ENCODE results near the gene AOC2.

The AOC2 gene

GRCh38 chr17:42855048-42855596 is 10.7 kb downstream of the AOC2 start:
- TF ChIP-seq CEBPB (IDR thresholded peaks at IDR 0.05): no peak

GRCh38 chr17:42857389-42857788 is 13.0 kb downstream of the AOC2 start:
- TF ChIP-seq CREB1 (IDR thresholded peaks at IDR 0.05; ENCODE audit: low read depth) (no peak), USF1 (IDR thresholded peaks at IDR 0.05) (no peak), REST (IDR thresholded peaks at IDR 0.05; ENCODE audit: low read depth) (no peak), TEAD4 (IDR thresholded peaks at IDR 0.05) (no peak), RAD21 (IDR thresholded peaks at IDR 0.05; ENCODE audit: low read depth) (no peak), TAF1 (IDR thresholded peaks at IDR 0.05; ENCODE audit: low read depth) (no peak), FOXM1 (IDR thresholded peaks at IDR 0.05; ENCODE audit: borderline replicate concordance, low read depth) (no peak), YY1 (IDR thresholded peaks at IDR 0.05; ENCODE audit: low read depth) (no peak), TCF12 (IDR thresholded peaks at IDR 0.05; ENCODE audit: low read depth) (no peak), EGR1 (IDR thresholded peaks at IDR 0.05) (no peak), EP300 (IDR thresholded peaks at IDR 0.05; ENCODE audit: borderline replicate concordance) (no peak), ZBTB7A (IDR thresholded peaks at IDR 0.05; ENCODE audit: low read depth) (no peak), NFIC (IDR thresholded peaks at IDR 0.05) (no peak), CEBPB (IDR thresholded peaks at IDR 0.05) (no peak), MAX (IDR thresholded peaks at IDR 0.05) (no peak)

GRCh38 chr17:42865638-42866094 is 21.3 kb downstream of the AOC2 start:
- TF ChIP-seq TEAD4 (IDR thresholded peaks at IDR 0.05) (no peak), CEBPB (IDR thresholded peaks at IDR 0.05) (no peak), REST (IDR thresholded peaks at IDR 0.05; ENCODE audit: low read depth) (no peak), USF1 (IDR thresholded peaks at IDR 0.05) (no peak), RAD21 (IDR thresholded peaks at IDR 0.05; ENCODE audit: low read depth) (no peak), TAF1 (IDR thresholded peaks at IDR 0.05; ENCODE audit: low read depth) (no peak), FOXM1 (IDR thresholded peaks at IDR 0.05; ENCODE audit: borderline replicate concordance, low read depth) (no peak), EGR1 (IDR thresholded peaks at IDR 0.05) (no peak), YY1 (IDR thresholded peaks at IDR 0.05; ENCODE audit: low read depth) (no peak), CREB1 (IDR thresholded peaks at IDR 0.05; ENCODE audit: low read depth) (no peak), MAX (IDR thresholded peaks at IDR 0.05) (no peak), TCF12 (IDR thresholded peaks at IDR 0.05; ENCODE audit: low read depth) (no peak), NFIC (IDR thresholded peaks at IDR 0.05) (no peak), ZBTB7A (IDR thresholded peaks at IDR 0.05; ENCODE audit: low read depth) (no peak), EP300 (IDR thresholded peaks at IDR 0.05; ENCODE audit: borderline replicate concordance) (no peak)

GRCh38 chr17:42866216-42866615 is 21.8 kb downstream of the AOC2 start:
- TF ChIP-seq NFIC (IDR thresholded peaks at IDR 0.05) (no peak), USF1 (IDR thresholded peaks at IDR 0.05) (no peak), EGR1 (IDR thresholded peaks at IDR 0.05) (no peak), YY1 (IDR thresholded peaks at IDR 0.05; ENCODE audit: low read depth) (no peak), CEBPB (IDR thresholded peaks at IDR 0.05) (no peak), TAF1 (IDR thresholded peaks at IDR 0.05; ENCODE audit: low read depth) (no peak), FOXM1 (IDR thresholded peaks at IDR 0.05; ENCODE audit: borderline replicate concordance, low read depth) (no peak), ZBTB7A (IDR thresholded peaks at IDR 0.05; ENCODE audit: low read depth) (no peak), REST (IDR thresholded peaks at IDR 0.05; ENCODE audit: low read depth) (no peak), EP300 (IDR thresholded peaks at IDR 0.05; ENCODE audit: borderline replicate concordance) (no peak), CREB1 (IDR thresholded peaks at IDR 0.05; ENCODE audit: low read depth) (no peak), TCF12 (IDR thresholded peaks at IDR 0.05; ENCODE audit: low read depth) (no peak), MAX (IDR thresholded peaks at IDR 0.05) (no peak), RAD21 (IDR thresholded peaks at IDR 0.05; ENCODE audit: low read depth) (no peak), TEAD4 (IDR thresholded peaks at IDR 0.05) (no peak)
